Measurements from ENCODE around the gene MRM1. TPM values are rescaled to one million over a fixed set of nuclear protein-coding genes. Genes with fewer than 3 reads are reported as not detected.

MRM1 gene
- total and polyA plus RNA-seq, 9 of the 15 experiments (the other 6 are each of a cell fraction or from before 2014, with no cell fraction given), result 0.61 to 28.4 (median 21.5) TPM

GRCh38 chr17:36566081-36566480 is 35.3 kb upstream of the MRM1 start (continued):
- TF ChIP-seq ATF2 (CRISPR knock-in tag; IDR thresholded peaks at IDR 0.05) (no peak), SMARCA5 (IDR thresholded peaks at IDR 0.05) (no peak), XRCC4 (IDR thresholded peaks at IDR 0.05; ENCODE audit: extremely low read depth, insufficient read depth, insufficient read length) (no peak), SREBF2 (CRISPR knock-in tag; IDR thresholded peaks at IDR 0.05) (no peak), CXXC5 (CRISPR knock-in tag; IDR thresholded peaks at IDR 0.05) (no peak), ZNF384 (IDR thresholded peaks at IDR 0.05; ENCODE audit: low read depth, low read length) (no peak), ZNF780A (CRISPR knock-in tag; IDR thresholded peaks at IDR 0.05) (no peak), MAFG (tag; conservative IDR thresholded peaks at IDR 0.05) (no peak), SRSF7 (optimal IDR thresholded peaks at IDR 0.05; ENCODE audit: low read depth, low read length) (no peak)

- ChIA-PET POLR2A (interaction anchor here (0.6 to 1.4 kb wide), 2 partner anchors 10 to 11 kb away, joined by 3 read pairs; no protein-coding TSS in a partner anchor), CTCF (ENCODE audit: low intra/inter-chr PET ratio) (no interaction called here)
- no peaks in the 10 kb centered on the region for H4K20me1 ChIP-seq (replicated peaks; ENCODE audit: control insufficient read depth, insufficient read depth, low read length)
- peaks cover 74% of the 10 kb centered on the region for H3K36me3 ChIP-seq (ENCODE audit: control insufficient read depth, insufficient read depth, low read length)
- H3K9me3 ChIP-seq (replicated peaks; ENCODE audit: control insufficient read depth, insufficient read depth, low read depth, low read length), result no peaks in the 10 kb centered on the region
- no peak overlapping the region for H3K4me3 ChIP-seq
- H3K4me2 ChIP-seq (ENCODE audit: insufficient read depth, low read length), result no peak overlapping the region
- H3K4me1 ChIP-seq (replicated peaks in 1 of 2; ENCODE audit: control insufficient read depth in 2 of 2, insufficient read depth in 2 of 2, low read length in 2 of 2), result peaks cover 0 to 6% of the 10 kb centered on the region in 2 experiments; a peak in 2 of 5 replicates
- ATAC-seq (no peak), FAIRE-seq (no peak), DNase-seq (ENCODE audit: extremely low read depth in 1 of 4, low spot score in 3 of 4) (no peak)
- H3K79me2 ChIP-seq (ENCODE audit: control insufficient read depth, insufficient read depth, low read length), result peaks cover 26% of the 10 kb centered on the region
- no peaks in the 10 kb centered on the region for H3K27me3 ChIP-seq (ENCODE audit: control insufficient read depth in 2 of 2, insufficient read depth in 2 of 2, low read length in 2 of 2)
- intact Hi-C loops (cut with micrococcal nuclease) (no loop called here), in situ Hi-C loops (cut with MboI) (no loop called here)
- H2AFZ ChIP-seq (ENCODE audit: low read depth, low read length), result no peak overlapping the region
- H3K9me1 ChIP-seq (ENCODE audit: control insufficient read depth, insufficient read depth, low read length), result no peaks in the 10 kb centered on the region
- WGBS (ENCODE audit: insufficient coverage, low coverage, missing lambda C conversion rate), result 87% methylated on average over 4 of the region's 12 CpGs
- no peak overlapping the region for H3K9ac ChIP-seq (ENCODE audit: insufficient read depth in 1 of 2, low read depth in 2 of 2, low read length in 2 of 2)
- H3K27ac ChIP-seq (ENCODE audit: extremely low read depth, low read depth, low read length), result no peak overlapping the region
- TF ChIP-seq RBM22 (IDR thresholded peaks at IDR 0.05; ENCODE audit: low read depth, low read length, poor library complexity, severe bottlenecking), result peak; percentile 35
- no peak for TF ChIP-seq CHAMP1 (IDR thresholded peaks at IDR 0.05)
- no TSS peak for BruUV-seq (replicated peaks)
Measured at GRCh38 chr17:36575028-36575427, 26.4 kb upstream of the MRM1 start.
